ENCODE data around the gene TRPC3.

- TF ChIP-seq CTCF (IDR thresholded peaks at IDR 0.05) (no peak), POLR2A (IDR thresholded peaks at IDR 0.05) (no peak)
Observed at GRCh38 chr4:121951521-121952110, at the start of gene TRPC3.
